Effector CD4-positive, alpha-beta T cell (primary cell): ENCODE results near the gene PHYKPL.
"Not testable (repeated sequence)": the region's sequence is repeated elsewhere in the genome, so short reads cannot be mapped to it uniquely, and the experiment has no call there.

ENCODE experiments used
- DNase-seq: peaks from one replicate; pipeline ENCODE4 v3.0.0-alpha.2; 2020

The PHYKPL gene

DNA sequence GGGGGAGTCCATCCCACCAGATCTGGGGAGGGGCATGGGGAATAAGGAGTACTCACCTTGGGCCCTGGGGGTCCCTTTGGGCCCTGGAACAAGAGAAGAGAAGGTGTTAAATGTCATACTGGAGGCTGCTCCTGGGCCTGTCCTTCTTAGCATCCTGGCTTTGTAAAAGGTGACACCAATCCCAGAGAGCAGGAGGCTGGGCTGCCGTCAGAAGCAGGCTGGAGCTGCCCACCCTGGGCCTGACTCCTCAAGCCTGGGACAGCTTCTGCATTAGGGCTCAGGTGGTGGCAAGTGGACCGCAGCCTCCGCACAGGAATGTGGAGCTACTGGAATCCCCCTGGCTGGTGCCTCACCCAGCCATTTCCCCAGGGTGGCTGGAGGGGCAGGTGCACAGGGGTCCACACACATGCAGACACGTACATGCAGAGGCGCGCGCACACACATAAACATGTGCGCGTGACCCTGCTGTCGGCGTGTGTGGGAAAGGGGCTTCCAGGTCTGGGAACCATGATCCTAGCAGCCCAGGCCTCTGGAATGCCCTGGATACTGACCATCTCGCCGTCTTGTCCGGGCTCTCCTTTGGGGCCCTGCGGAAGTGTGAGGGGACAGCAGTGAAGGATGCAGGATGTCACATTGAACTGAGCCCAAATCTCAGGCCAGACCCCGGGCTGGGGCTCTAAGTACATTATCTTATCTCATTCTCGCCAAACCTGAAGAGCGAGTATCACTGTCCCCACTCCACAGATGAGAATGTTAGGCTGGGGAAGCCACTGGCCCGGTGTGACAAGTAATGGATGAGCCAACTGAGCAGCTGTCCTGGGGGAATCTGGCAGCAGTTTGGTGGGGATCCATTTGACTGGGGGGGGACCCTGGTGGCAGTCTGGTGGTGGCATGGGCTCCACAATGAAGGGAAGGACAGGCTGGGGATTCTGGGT lies 29.3 kb upstream of the PHYKPL start:
- DNase-seq, result no peak

DNA sequence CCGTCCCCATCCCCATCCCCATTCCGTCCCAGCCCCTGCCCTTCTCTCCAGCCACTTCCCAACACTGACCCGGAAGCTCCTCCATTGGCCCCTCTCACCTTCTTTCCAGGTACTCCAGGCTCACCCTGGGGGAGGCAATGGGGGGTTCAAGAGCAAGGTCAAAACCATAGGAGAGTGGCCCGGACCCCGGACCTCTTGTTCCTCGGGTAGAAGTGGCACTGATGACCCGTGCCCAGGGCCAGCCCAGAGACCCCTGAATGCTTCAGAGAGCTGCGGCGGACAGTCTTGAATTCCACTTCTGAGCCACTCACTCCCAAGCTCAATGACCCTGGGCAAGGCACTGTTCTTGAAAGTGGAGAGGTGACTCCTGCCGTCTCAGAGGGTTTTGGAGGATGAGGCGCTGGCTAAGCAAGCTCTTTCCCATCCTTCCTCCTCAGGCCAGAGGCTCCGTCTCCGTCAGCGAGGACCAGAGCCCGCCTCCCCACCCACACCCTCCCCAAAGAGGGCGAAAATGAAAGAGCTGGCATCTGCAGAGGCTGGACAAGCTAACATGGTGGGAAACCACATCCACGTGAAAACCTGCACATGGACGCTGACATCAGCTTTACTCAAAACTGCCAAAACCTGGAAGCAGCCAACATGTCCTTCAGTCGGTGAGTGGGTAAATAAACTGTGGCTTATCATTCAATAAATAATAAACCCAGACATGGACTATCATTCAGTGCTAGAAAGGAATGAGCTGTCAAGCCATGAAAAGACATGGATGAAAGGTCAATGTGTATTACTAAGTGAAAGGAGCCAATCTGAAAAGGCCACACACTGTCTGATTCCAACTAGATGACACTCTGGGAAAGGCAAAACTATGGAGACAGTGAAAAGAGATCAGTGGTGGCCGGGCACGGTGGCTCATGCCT lies 27.3 kb upstream of the PHYKPL start:
- no peak for DNase-seq

- no peak for DNase-seq
Measured at GRCh38 chr5:178257650-178258049, 25.0 kb upstream of the PHYKPL start.

DNA sequence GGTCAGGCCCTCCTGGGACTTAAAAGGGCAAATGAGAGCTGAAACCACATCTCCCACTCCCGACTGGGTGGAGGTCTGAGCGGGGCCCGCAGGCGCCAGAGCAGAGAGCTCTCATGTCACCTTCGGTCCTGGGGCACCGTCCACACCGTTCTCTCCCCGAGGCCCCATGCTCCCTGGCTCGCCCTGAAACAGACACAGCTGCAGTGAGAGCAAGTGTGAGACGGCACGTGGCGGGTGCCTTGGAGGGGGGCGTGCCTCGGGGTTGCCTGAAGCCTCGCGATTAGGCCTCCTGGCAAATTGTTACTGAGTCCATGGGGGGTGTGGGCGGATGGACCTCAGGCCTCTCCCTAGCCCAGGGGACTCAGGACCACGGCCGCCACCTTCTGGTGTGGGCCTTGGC lies 24.1 kb upstream of the PHYKPL start:
- DNase-seq, result no peak

- not testable (repeated sequence) for DNase-seq
Measured at GRCh38 chr5:178253632-178254031, 21.0 kb upstream of the PHYKPL start.

DNA sequence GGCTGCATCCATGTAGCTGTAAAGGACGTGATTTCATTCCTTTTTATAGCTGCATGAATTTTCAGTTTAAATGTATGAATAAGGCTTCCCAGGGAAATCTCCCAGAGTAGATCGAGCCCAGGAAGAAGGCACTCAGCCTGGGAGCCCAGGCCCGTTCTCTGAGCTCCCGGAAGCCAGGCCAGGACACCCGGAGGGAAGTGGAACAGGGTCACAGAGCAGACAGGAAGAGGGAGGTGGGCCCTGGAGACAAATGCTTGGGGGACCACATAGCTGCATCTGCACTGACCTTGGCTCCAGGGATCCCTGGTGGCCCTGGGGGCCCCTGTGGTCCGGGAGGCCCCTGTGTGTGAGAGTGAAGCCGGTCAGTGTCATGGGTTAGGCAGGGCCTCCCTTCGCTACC lies 19.7 kb upstream of the PHYKPL start:
- no peak for DNase-seq

GRCh38 chr5:178250263-178250662 lies 17.7 kb upstream of the PHYKPL start:
- no peak for DNase-seq

GRCh38 chr5:178249191-178249989 lies 16.8 kb upstream of the PHYKPL start:
- DNase-seq, result no peak

- DNase-seq, result no peak
Measured at GRCh38 chr5:178248750-178249149, 16.1 kb upstream of the PHYKPL start.

GRCh38 chr5:178247481-178248456 lies 15.2 kb upstream of the PHYKPL start:
- DNase-seq, result no peak

DNA sequence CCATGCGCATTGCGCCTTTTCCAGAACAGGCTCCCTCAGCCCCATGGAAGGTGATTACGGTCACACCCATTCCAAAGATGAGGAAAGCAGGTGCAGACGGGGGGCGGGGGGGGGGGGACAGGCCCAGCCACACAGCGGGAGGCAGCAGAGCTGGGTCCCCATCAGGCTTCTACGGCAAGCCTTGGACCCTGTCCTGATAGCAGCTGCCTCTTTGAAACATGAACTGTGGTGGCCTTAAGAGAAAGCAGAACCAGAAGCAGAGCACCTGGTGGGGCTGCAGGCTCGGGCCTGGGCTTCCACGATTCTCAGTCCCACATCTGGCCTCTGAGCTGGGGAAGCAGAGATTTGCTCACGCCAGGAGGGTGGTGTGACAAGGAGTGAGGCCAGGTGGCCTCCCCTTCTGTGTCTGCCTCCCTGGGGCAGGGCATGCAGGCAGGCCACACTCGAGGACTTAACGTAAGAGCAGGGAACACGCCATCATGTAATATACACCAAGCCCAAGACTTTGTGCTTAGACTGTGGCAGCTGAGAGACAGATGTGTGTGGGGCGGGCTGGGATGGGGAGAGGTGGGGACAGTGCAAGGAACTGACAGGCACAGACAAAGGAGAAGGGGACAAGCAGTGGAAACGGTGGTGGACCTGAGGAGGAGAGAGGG lies 14.2 kb upstream of the PHYKPL start:
- DNase-seq, result no peak

DNA sequence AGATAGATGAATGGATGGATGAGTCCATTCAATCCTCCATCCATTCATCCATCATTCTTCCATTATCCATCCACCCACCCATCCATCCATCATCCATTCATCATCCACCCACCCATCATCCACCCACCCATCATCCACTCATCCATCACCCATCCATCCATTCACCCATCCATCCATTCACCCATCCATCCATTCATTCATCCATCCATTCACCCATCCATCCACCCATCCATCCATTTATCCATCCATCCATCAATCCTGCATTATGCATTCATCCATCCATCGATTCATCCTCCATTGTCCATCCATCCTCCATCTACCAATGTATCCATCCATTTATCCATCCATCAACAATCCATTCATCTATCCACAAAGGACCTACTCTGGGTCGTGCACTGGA lies 12.8 kb upstream of the PHYKPL start:
- no peak for DNase-seq

- no peak for DNase-seq
Measured at GRCh38 chr5:178244576-178244975, 12.0 kb upstream of the PHYKPL start.

GRCh38 chr5:178242416-178242815 lies 9.8 kb upstream of the PHYKPL start:
- DNase-seq, result no peak

- no peak for DNase-seq
Measured at GRCh38 chr5:178241688-178242231, 9.2 kb upstream of the PHYKPL start.

DNA sequence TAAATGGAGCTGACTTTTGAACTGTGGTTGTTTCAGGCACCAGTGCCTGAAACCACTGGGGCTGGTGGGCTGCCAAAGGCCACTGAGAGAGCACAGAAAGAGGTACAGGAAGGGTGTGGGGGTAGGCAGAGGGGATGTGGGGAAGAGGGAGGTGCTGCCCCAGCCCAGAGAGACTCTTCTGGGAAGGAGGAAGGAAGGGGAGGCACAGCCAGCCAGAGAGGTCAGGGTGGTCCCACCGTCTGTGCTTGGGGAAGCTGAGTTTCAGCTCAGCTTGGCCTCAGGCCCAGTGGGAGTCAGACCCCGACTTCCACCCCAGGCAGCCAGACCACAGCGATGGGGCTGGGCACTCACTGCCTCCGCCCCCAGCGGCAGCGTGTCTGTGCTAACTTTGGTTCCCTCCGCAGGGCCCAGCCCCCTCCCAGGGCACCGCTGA lies 8.6 kb upstream of the PHYKPL start:
- no peak for DNase-seq

- no peak for DNase-seq
Measured at GRCh38 chr5:178240766-178241165, 8.2 kb upstream of the PHYKPL start.

GRCh38 chr5:178240341-178240741 lies 7.7 kb upstream of the PHYKPL start:
- DNase-seq, result no peak

DNA sequence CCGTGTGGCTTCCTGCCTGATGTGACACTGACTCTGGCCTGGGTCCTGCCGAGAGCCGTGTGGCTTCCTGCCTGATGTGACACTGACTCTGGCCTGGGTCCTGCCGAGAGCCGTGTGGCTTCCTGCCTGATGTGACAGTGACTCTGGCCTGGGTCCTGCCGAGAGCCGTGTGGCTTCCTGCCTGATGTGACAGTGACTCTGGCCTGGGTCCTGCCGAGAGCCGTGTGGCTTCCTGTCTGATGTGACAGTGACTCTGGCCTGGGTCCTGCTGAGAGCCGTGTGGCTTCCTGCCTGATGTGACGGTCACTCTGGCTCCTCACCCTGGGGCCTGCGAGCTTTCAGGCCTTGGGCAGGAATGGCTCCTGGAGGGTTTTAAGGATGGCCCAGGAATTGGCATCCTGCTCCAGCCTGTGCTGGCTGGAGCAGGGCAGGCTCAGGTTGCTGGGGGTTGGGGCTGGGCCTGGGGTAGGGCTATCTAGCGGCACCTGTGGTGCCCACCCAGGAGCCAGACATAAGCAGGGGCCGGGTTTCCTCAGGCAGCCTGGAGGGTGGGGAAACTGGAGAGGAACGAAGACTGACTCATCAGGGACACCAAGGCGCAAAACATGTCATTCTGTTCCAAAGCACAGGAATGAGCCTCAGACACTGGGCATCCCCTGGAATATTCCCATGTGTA lies 7.2 kb upstream of the PHYKPL start:
- not testable (repeated sequence) for DNase-seq
